ENCODE measurements around the gene DMGDH.

DNA sequence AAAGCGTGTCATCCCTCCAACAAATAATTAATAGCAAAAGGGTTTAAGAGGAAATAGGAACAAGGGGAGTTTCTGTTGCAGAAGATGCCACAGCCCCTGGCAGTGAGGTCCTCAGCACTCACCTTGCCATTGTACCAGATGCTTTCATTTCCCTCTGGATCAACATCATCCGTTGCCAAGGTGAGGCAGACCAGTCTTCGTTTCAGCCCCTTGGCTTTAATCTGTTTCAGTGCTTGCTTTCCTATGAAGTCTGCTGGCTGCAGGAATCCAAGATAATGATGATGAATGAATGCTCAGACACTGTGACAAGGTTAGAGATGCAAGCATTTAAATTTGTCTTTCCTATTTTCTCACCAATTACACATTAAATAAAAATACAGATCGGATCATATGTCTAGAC, 64.3 kb downstream of the DMGDH start:
- TF ChIP-seq, protein P1, sequence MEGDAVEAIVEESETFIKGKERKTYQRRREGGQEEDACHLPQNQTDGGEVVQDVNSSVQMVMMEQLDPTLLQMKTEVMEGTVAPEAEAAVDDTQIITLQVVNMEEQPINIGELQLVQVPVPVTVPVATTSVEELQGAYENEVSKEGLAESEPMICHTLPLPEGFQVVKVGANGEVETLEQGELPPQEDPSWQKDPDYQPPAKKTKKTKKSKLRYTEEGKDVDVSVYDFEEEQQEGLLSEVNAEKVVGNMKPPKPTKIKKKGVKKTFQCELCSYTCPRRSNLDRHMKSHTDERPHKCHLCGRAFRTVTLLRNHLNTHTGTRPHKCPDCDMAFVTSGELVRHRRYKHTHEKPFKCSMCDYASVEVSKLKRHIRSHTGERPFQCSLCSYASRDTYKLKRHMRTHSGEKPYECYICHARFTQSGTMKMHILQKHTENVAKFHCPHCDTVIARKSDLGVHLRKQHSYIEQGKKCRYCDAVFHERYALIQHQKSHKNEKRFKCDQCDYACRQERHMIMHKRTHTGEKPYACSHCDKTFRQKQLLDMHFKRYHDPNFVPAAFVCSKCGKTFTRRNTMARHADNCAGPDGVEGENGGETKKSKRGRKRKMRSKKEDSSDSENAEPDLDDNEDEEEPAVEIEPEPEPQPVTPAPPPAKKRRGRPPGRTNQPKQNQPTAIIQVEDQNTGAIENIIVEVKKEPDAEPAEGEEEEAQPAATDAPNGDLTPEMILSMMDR (IDR thresholded peaks at IDR 0.05), result no peak
- TF ChIP-seq POLR2A (IDR thresholded peaks at IDR 0.05), result no peak
